ENCODE results near the gene CCDC30. TPM values are rescaled to one million over a fixed set of nuclear protein-coding genes. Genes with fewer than 3 reads are reported as not detected.

Gene CCDC30
- total and polyA plus RNA-seq, 12 donors = 0.38 to 3.2 (median 1.3) TPM

DNA sequence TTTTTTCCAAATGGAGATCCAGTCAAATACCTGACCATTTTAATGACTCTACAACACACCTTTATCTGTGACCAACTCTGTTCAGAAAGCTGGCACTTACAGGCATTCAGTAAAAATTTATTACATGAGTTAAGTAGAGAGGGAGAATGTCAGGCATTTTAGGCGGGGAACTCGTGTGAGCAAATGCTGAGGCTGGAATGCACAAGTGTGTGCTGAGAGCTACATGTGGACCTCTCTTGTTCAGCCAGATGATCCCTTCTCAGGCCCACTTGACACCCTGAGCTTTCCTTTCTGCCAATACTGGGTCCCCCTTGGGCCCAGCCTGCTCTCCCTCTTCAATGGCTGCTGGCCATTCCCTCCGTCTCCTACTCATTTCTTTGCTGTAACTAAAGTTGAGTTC is 206.8 kb downstream of the CCDC30 start:
- peaks cover 0 to 87% (median 35%) of the 10 kb centered on the region in 9 donors for H3K36me3 ChIP-seq
- WGBS, 2 donors = 78 to 84% methylated on average over 3 of the region's 3 CpGs
- TF ChIP-seq, protein P1, sequence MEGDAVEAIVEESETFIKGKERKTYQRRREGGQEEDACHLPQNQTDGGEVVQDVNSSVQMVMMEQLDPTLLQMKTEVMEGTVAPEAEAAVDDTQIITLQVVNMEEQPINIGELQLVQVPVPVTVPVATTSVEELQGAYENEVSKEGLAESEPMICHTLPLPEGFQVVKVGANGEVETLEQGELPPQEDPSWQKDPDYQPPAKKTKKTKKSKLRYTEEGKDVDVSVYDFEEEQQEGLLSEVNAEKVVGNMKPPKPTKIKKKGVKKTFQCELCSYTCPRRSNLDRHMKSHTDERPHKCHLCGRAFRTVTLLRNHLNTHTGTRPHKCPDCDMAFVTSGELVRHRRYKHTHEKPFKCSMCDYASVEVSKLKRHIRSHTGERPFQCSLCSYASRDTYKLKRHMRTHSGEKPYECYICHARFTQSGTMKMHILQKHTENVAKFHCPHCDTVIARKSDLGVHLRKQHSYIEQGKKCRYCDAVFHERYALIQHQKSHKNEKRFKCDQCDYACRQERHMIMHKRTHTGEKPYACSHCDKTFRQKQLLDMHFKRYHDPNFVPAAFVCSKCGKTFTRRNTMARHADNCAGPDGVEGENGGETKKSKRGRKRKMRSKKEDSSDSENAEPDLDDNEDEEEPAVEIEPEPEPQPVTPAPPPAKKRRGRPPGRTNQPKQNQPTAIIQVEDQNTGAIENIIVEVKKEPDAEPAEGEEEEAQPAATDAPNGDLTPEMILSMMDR (IDR thresholded peaks at IDR 0.05) = no peak

DNA sequence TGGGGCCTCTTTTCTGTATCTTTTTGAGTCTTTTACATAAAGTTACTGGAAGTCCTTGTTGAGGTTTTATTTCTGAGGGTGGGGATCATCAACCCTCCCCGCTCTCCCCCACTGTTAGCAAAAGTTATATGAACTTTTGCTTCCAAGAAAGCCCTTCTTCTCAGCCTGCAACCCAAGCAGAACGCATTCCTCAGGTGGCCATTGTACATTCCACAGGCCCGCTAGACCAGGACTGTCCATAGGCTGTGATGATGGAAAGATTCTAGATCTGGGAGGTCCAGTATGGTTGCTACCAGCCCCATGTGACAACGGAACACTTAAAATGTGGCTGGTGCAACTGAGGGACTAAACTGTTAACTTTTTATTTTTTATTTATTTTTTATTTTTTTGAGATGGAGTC is 207.3 kb downstream of the CCDC30 start:
- Histone ChIP-seq H3K4me1 (peaks cover 0 to 13% (median 0%) of the 10 kb centered on the region in 9 donors), H3K27ac (no peak overlapping the region), H3K9me3 (no peaks in the 10 kb centered on the region), H3K4me3 (no peak overlapping the region), H3K36me3 (peaks cover 0 to 87% (median 34%) of the 10 kb centered on the region in 9 donors), H3K27me3 (no peaks in the 10 kb centered on the region)
- no peak for DNase-seq
- intact Hi-C loops (cut with DNase I) = no loop called here
- TF ChIP-seq, protein P1 (IDR thresholded peaks at IDR 0.05) = no peak
- ATAC-seq = no peak
- 98% methylated on average over 4 of the region's 4 CpGs for WGBS, 2 donors

More for the DNA sequence above, 206.8 kb downstream of the CCDC30 start:
- DNase-seq (no peak), ATAC-seq (no peak)
- intact Hi-C loops (cut with DNase I) = no loop called here
- H3K27ac ChIP-seq = no peak overlapping the region
- H3K27me3 ChIP-seq = no peaks in the 10 kb centered on the region
- no peaks in the 10 kb centered on the region for H3K9me3 ChIP-seq
- no peak overlapping the region for H3K4me3 ChIP-seq
- H3K4me1 ChIP-seq = peaks cover 0 to 11% (median 0%) of the 10 kb centered on the region in 9 donors

DNA sequence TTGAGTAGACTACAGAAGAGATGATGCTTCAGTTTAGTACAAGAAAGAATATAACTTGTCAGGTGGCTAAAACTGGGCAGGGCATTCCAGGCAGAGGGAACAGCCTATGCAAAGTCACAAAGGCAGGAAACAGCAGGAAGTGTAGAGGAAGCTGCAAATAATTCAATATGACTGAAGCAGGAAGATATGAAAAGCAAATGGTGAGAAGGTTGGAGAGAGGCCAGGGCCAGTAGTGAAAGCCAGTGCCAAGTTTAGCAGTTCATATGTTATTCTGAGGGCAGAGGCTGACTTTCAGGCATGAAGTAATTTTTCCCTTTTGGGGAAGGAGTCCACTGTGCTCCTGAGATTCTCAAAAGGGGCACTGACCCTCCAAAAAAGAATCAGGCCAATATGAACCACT is 211.1 kb downstream of the CCDC30 start:
- intact Hi-C loops (cut with DNase I) = no loop called here
- peaks cover 0 to 60% (median 9%) of the 10 kb centered on the region in 9 donors for H3K36me3 ChIP-seq
- H3K9me3 ChIP-seq = no peaks in the 10 kb centered on the region
- no peaks in the 10 kb centered on the region for H3K27me3 ChIP-seq
- ATAC-seq (peak in 7 of 8 donors; percentile 28 to 81 (median 61)), DNase-seq (peak in 1 of 2 donors; percentile 42)
- TF ChIP-seq, protein P1 (IDR thresholded peaks at IDR 0.05) = no peak
- H3K4me3 ChIP-seq = no peak overlapping the region
- peak overlapping the region; percentile 7 to 77 (median 51) for H3K27ac ChIP-seq
- peaks cover 0 to 13% (median 5%) of the 10 kb centered on the region in 9 donors for H3K4me1 ChIP-seq

DNA sequence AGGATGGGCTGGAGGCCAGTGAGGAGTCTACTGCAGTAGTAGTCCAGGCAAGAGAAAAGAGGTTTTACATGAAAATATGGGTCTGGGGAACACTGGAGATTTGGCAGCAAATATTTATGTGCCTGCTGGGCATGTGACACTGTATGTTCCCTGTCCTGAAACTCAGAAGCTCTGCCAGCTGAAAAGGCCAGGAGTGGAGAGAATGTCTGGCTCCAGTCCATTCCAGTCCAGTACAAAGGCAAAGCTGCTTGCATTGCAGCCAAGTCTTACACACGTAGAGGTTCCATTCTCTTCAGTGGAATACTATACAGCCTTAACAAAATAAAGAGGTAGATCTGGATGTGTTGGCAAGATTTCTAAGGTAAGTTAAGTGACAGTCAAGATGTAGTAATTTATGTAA is 211.6 kb downstream of the CCDC30 start:
- DNase-seq (peak in 1 of 2 donors; percentile 67), ATAC-seq (peak; percentile 75 to 95 (median 91))
- peaks cover 0 to 55% (median 9%) of the 10 kb centered on the region in 9 donors for H3K36me3 ChIP-seq
- peak overlapping the region; percentile 7 to 77 (median 51) for H3K27ac ChIP-seq
- H3K4me1 ChIP-seq = peaks cover 0 to 13% (median 5%) of the 10 kb centered on the region in 9 donors
- H3K4me3 ChIP-seq = no peak overlapping the region
- intact Hi-C loops (cut with DNase I) = no loop called here
- TF ChIP-seq, protein P1 (IDR thresholded peaks at IDR 0.05) = no peak
- H3K27me3 ChIP-seq = no peaks in the 10 kb centered on the region
- 28 to 33% methylated on average over 1 of the region's 1 CpG for WGBS, 2 donors
- H3K9me3 ChIP-seq = no peaks in the 10 kb centered on the region

Measured in heart right ventricle (tissue), 16 donors.